GM18498 (cell line): ENCODE data around the gene KIF17.

ENCODE experiments used
- ATAC-seq: cut with Tn5 transposase; IDR thresholded peaks from one replicate; pipeline ENCODE4 v1.9.1; 2021; ENCODE audit warnings: mild to moderate bottlenecking, moderate library complexity; ENCODE audit not compliant: unreplicated experiment

The KIF17 gene

DNA sequence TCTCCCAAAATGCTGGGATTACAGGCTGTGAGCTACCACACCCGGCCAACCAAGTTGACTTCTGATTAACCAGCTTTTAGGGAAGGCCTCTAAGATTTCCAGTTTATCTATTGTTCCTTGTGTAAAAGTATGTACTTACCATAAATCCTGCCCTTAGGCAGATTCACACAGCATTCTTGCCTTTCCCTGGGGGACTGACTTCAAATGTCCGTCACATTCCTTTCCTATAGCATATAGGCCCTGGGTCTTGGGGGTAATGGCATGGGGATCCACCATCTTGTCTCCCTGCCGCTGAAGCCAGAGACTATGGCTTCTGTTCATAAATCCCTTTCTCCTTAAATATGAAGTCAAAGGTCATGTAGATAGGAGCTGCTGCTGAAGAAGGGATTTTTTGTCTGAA, 85.4 kb downstream of the KIF17 start:
- no peak for ATAC-seq

DNA sequence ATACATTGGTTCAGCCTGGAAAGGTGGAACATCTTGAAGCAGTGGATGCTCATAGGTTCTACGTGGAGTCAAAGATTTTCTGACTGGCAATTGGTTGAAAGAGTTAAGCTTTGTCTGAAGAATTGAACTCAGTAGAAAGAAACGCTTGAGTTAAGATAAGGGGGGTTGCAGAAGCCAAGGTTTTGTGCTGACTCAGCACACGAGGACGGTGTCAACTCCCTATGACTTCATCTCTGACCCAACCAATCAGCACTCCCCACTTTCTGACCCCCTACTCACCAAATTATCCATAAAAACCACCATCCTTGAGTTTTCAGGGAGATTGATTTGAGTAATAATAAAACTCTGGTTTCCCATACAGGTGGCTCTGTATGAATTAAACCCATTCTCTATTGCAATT, 87.1 kb downstream of the KIF17 start:
- no peak for ATAC-seq

DNA sequence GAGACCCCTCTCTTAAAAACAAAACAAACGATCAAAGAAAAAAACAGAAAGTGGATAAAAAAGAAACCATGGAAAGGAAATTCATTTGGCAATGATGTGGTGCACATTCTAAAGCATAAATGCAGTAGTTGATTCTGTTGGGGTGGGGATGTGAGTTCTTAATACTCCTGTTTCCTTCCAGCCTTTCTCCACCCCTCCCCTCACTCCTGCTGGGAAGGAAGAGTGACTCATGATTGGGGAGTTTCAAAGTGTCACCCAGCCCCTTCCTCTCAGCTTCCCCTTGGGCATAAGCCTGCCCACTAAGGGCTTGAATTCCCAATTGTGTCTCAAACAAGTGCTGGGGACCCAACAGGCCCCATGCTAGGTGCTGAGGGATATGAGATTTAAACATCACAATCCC, 91.3 kb downstream of the KIF17 start:
- no peak for ATAC-seq

DNA sequence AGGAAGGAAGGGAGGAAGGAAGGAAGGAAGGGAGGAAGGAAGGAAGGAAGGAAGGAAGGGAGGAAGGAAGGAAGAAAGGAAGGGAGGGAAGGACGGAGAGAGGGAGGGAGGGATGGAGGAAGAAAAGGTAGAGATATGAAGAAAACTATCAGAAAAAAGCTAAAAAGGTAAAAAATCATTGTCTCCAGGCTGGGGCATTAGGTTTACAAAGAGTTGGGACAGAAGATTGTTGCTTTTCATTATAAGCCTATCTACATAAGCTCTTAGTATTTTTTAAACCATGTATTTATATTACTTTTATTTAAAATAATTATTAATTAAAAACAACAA, 91.7 kb downstream of the KIF17 start:
- no peak for ATAC-seq

DNA sequence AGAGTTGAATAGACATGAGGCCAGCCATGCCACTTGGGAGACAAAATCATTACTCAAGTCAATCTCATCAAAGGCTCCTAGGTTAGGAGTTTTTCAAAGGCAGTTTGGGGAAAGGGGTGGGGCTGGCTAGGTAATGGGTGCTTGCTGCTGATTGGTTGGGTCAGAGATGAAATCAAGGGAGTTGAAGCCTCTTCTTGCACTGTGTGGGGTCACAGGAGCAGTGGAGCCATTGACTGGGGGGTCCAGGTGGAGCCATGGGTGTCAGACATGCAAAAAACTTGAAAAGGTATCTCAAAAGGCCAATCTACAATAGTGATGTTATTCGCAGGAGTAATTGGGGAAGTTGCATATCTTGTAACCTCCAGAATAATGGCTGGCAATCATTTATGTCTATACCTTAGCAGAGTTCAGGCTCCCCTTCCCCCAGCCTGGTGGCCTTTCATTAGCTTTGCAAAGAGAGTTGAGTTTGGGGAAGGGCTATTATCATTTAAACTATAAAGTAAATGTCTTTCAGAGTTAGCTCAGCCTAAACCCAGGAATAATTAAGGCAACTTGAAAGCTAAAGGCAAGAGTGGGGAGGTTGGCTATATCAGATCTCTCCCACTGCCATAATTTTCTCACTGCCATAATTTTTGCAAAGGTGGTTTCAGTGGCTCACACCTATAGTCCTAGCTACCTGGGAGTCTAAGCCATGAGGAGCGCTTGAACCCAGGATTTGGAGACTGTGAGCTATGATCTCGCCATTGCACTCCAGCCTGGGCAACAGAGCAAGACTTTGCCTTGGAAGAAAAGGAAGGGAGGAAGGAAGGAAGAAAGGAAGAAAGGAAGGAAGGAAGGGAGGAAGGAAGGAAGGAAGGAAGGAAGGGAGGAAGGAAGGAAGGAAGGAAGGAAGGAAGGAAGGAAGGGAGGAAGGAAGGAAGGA, 92.4 kb downstream of the KIF17 start:
- no peak for ATAC-seq

DNA sequence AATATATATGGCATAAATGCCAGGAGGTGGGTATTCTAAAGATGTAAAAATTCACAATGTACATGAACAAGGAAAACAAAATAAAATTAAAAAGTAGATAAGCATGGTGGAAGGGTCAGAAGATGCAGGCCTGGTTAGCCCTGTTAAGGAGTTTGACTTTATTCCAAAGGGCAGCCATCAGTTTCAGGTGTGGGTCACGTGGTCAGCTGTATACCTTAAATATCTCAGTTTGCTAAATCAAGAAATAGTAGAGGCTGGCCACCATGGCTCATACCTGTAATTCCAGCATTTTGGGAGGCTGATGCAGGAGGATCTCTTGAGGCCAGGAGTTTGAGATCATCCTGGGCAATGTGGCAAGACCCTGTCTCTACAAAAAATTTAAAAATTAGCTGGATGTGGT, 93.1 kb downstream of the KIF17 start:
- no peak for ATAC-seq

DNA sequence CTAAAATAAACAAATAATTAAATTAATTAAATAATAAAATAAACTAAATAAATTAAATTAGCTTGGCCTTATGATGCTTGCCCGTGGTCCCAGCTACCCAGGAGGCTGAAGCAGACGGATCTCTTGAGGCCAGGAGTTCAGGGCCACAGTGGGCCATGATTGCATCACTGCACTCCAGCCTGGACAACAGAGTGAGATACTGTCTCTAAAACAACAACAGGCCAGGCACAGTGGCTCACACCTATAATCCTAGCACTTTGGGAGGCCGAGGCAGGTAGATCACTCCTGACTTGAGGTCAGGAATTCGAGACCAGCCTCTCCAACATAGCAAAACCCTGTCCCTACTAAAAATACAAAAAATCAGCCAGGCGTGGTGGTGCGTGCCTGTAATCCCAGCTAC, 96.8 kb downstream of the KIF17 start:
- ATAC-seq, result no peak

DNA sequence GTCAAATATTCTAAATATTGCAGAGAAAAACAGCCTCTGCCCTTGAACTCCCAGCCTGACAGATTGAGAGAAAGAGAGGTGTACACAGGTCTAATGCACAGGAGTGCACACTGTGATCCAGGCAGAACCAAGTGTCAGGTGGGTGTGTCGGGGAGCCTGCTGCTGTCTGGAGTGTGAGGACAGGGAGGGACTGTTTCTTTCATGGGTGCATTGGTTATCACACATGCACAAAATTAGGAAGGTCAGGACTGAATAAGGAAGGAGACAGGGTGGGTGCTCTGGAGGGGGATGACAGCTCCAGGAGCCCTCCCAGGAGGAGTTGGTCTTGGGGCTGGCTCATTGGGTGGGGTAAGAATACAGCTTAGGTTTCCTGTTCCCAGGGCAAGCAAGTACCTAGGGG, 97.8 kb downstream of the KIF17 start:
- ATAC-seq, result no peak

DNA sequence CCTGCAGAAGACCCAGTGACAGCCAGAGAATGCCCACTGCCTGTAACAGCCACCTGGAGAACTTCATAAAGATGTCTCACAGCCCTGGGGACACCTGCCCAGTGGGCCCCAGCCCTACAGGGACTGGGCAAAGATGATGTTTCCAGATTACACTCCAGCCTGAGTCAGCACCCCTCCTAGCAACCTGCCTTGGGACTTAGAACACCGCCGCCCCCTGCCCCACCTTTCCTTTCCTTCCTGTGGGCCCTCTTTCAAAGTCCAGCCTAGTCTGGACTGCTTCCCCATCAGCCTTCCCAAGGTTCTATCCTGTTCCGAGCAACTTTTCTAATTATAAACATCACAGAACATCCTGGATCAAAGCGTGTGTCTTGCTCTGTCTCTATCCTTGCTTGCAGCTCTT, 99.3 kb downstream of the KIF17 start:
- no peak for ATAC-seq

DNA sequence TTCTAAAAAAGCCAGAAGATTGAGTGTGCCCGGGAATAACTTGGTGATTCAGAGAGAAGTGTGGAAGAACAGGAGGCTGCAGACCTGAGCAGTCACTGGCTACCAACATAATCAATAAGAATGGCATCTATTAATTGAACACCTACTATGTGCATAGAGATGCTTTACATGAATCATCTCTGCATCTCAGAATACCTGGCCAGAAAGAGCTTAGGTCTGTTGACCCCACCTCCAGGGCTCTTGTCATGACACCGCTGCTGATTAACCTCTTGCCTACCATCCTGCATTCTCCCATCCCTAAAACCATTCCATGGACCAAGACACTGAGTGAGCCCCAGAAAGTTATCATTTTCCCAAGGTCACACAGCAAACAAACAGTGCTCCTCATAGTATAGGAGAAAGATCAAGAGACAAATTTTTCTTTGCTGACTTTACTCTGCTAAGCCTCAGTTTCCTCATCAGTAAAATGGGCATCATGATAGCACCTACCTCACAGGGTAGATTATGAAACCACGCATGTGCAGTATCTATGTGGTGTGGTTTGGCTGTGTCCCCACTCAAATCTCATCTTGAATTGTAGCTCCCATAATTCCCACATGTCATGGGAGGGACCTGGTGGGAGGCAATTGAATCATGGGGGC, 100.8 kb downstream of the KIF17 start:
- no peak for ATAC-seq

DNA sequence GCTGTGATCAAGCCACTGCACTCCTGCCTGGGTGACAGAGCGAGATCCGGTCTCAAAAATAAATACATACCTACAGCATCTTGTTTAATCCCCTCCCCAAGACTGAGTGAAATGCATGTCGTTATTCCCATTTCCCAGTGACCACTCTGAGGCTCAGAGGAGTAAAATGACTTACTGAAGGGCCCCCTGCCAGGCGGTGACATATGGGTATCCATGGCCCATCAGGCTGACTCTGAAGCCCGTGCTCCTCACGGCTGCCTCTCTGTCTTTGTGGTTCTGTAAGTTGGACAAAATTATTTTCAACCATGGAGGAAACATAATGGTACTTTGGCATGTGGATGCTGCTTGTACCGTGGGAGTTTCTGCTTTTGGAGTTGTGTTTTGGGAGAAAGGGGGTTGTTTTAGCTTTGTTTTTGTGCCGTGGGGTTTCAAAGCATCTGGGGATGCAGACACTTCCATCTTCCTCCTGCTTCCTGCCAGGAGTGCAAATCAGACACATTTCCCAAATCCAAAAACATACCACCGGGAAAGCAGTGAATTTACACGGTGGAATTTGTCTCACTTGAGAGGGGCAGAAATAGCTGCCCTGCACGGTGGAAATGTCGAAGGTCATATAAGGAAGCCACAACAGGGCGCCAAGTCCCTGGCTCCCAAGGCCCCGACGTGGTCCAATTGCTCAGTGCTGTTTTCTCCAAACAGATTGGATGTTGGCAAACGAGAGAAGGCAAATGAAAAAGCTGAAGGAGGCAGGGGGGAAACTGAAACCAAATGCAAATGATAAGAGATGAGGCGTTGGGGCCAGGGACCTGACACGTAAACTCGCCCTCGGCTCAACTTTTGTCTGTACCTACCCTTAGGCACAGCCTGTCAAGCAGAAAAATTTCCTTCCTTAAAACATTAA, 101.6 kb downstream of the KIF17 start:
- ATAC-seq, result no peak

DNA sequence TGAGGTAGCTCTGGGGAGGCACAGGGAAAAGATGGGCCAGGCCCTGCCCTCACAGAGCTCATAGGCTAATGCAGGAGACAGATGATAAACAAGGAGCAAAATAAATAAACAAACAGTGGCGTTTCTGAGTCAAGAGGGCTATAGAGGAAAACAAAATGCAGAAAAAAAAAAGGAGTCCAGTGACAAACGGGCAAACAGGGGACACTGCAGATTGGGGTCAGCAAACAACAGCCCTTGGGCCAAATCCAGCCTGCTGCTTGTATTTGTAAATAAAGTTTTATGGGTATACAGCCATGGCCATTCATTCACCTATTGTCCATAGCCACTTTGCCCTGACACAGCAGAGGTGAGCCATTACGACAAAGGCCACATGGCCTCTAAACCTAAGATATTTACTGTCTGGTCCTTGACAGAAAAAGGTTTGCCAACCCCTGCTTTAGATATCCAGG, 103.7 kb downstream of the KIF17 start:
- no peak for ATAC-seq
